SKM-1 (cell line): ENCODE data around the gene IRAK1.

Experiments
- DNase-seq: peaks from one replicate; lab custom pipeline; 2025; ENCODE audit not compliant: unreplicated experiment; lab: John Stamatoyannopoulos, UW

Gene IRAK1

GRCh38 chrX:154021131-154021611 lies 1.5 kb upstream of the IRAK1 start:
- DNase-seq = no peak

- no peak for DNase-seq
These were observed 924 bp upstream of the IRAK1 start for GRCh38 chrX:154020536-154021115.

- no peak for DNase-seq
These were observed 561 bp downstream of the IRAK1 start for GRCh38 chrX:154019061-154019621.

GRCh38 chrX:154018518-154019060 lies 1.1 kb downstream of the IRAK1 start:
- DNase-seq = no peak

GRCh38 chrX:154017766-154018517 lies 1.8 kb downstream of the IRAK1 start:
- DNase-seq = no peak

- DNase-seq = no peak
These were observed 3.2 kb downstream of the IRAK1 start for GRCh38 chrX:154016366-154017076.

- no peak for DNase-seq
These were observed 4.0 kb downstream of the IRAK1 start for GRCh38 chrX:154015581-154016264.

GRCh38 chrX:154014429-154015380 lies 5.0 kb downstream of the IRAK1 start:
- no peak for DNase-seq

- no peak for DNase-seq
These were observed 5.9 kb downstream of the IRAK1 start for GRCh38 chrX:154013614-154014360.

- no peak for DNase-seq
These were observed 6.7 kb downstream of the IRAK1 start for GRCh38 chrX:154013001-154013421.

GRCh38 chrX:154012336-154012991 lies 7.2 kb downstream of the IRAK1 start:
- no peak for DNase-seq

GRCh38 chrX:154011376-154012335 lies 8.0 kb downstream of the IRAK1 start:
- no peak for DNase-seq

GRCh38 chrX:154010330-154011087 lies 9.2 kb downstream of the IRAK1 start:
- DNase-seq = no peak

GRCh38 chrX:154008521-154008920 lies 11.2 kb downstream of the IRAK1 start:
- no peak for DNase-seq

- no peak for DNase-seq
These were observed 12.8 kb downstream of the IRAK1 start for GRCh38 chrX:154006947-154007346.

- no peak for DNase-seq
These were observed 15.4 kb downstream of the IRAK1 start for GRCh38 chrX:154004315-154004714.
